AG09319 (cell line): Measurements from ENCODE around the gene EEF2KMT.

ENCODE experiments used
- DNase-seq: peaks from one replicate; pipeline ENCODE4 v3.0.0-alpha.2; 2010; ENCODE audit warnings: low read depth; ENCODE audit errors: extremely low read depth
- CTCF ChIP-seq: IDR thresholded peaks from 2 replicates; pipeline ENCODE4 v1.5.1; 2011; ENCODE audit warnings: low read depth, mild to moderate bottlenecking, inconsistent platforms, low read length, moderate library complexity

The EEF2KMT gene

DNA sequence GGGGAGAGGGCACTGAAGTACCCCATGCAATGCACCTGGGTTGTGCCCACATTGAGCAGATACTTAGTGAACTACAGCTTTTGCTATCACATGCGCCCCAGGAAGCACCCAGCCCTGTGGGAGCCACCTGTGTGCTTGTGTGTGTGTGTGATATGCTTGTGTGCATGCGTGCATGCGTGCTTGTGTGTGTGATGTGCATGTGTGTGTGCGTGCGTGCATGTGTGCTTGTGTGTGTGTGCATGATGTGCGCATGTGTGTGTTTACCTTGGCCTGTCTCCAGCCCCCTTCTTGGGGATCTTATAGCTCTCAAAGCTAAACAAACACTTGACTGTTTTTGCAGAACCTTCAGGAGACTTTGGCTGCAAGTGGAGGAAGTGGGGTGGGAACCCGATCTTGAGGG is 32.7 kb downstream of the EEF2KMT start:
- DNase-seq = no peak
- TF ChIP-seq CTCF = no peak

GRCh38 chr16:5062790-5063765 is 34.5 kb downstream of the EEF2KMT start:
- no peak for TF ChIP-seq CTCF
- DNase-seq = no peak

- no peak for DNase-seq
- TF ChIP-seq CTCF = no peak
These were observed 35.5 kb downstream of the EEF2KMT start for GRCh38 chr16:5062051-5062450.

DNA sequence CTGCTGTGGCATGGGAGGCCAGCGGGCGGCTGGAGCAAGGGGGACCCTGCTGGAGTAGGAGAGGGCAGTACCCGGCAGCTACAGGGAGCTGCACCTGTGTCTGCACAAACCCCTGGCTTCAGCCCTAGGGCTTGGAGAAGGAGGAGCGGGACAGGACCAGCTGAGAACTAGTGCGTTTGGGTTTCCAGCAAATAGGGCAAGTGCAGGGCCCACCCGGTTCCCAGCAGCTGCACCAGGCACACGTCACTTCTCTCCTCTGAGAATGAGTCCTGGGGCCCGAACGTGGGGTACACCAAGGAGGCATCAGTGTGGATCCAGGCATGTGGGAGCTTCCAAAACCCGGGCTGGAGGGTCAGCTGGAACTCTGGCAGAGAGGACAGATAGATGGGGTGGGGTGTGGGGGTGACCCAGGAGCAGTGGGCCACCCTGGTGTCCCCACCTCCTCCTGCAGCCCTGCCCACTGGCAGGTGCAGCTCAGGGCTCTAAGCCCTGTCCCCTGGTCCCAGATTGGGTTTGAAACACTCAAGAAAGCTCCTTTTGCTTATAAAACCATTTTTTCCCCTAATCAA is 37.4 kb downstream of the EEF2KMT start:
- TF ChIP-seq CTCF = no peak
- no peak for DNase-seq

GRCh38 chr16:5059386-5060072 is 38.1 kb downstream of the EEF2KMT start:
- DNase-seq = no peak
- TF ChIP-seq CTCF = no peak

DNA sequence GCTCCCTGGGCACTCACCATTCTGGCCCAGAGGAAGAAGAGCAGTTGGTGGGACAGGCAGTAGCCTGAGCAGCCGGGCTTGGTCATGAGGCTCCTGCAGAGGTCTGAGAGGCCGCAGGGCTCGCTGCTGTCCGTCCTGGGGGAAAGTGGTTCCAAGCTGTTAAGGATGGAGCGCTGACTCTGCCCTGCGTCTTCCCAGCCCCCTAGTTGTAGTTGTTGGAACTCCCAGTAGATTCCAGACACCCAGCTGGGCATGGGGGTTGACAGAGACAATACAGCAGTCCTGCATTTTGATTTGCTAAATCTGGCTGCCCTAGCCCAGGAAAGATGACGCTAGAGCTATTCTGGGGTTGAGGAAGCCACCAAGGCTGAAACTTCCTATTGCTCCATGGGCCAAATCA is 39.1 kb downstream of the EEF2KMT start:
- DNase-seq = no peak
- TF ChIP-seq CTCF = no peak

DNA sequence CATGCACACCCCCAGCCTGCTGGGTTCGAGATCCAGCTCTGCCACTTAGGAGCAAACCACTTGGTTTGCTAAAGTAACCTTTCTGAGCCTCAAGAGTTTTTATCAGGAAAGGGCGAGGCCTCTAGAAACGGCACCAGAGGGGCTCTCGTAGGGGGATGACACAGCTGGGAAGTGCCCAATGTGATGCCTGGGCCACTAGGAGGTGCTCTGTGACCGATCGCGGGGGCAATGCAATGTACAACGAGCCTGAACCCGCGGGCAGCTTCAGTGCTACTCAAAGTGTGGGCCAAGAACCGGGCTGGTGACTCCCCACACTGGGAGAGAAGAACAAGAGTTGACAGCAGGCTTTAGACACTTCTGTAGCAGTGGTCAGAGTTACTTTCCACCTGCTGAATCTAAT is 41.2 kb downstream of the EEF2KMT start:
- DNase-seq = no peak
- TF ChIP-seq CTCF = peak; percentile 35
